NCI-H345 treated with DMSO at 0.1 percent for 48 hours (cell line): ENCODE results near the gene MBD1.
"Not testable (repeated sequence)": the region's sequence is repeated elsewhere in the genome, so short reads cannot be mapped to it uniquely, and the experiment has no call there.

Experiments
- DNase-seq: peaks from one replicate; lab custom pipeline; 2025; ENCODE audit not compliant: unreplicated experiment; lab: John Stamatoyannopoulos, UW

MBD1 gene

GRCh38 chr18:50281295-50281971, at the start of gene MBD1:
MBD1 (minus strand) TSS chr18:50281523; CDS start chr18:50279992, 1,531 bp downstream.
- peak; percentile 96 for DNase-seq

DNA sequence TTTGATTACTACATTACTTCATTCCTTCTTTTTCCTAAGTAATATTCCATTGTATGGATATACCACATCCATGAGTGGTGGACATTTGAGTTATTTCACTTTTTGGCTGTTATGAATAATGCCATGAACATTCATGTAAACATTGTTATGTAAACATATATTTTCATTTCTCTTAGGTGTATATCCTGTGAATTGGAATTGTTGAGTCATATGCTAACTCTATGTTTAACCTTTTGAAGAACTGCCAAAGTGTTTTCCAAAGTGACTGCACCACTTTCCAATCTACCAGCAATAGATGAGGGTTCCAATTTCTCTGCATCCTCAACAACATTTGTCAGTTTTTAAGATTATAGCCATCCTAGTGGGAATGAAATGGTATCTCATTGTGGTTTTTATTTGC, 48.9 kb upstream of the MBD1 start:
- DNase-seq, result no peak

- DNase-seq, result no peak
These were observed 46.7 kb upstream of the MBD1 start for GRCh38 chr18:50327983-50328382.

- DNase-seq, result no peak
These were observed 39.4 kb upstream of the MBD1 start for GRCh38 chr18:50320719-50321118.

DNA sequence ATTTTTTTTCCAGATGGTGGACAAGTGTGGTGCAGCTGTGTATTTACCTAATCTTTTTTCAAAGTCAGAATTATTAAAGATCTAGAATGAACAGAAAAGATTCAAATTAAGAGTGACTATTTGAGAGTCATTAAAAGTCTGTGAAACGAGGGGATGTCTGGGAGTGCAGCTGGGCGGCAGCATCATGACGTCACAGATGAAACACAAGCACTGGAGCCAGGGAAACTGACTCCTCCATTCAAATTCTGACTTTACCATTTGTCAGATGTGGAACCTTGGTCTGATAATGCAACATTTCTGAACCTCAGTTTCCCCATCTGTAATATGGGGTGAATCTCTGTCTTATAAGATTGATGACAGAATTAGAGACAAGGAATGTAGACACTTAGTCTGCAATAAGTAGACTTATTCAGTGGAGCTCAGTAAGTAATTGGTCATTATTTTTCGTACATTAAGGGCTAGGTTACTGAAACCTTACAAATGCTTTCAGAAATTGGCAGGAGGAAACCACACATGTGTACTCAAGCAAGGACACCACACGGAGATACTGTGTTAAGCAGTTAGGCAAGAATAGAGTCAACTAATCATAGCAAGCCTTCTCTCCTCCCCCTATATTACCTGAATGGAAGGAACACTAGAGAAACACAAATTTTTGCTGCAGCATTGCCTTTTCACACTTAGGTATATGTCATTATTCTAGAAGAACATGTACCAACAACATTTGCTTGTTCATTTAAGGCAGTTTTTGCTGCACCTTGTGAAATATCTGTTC, 34.0 kb upstream of the MBD1 start:
- no peak for DNase-seq

DNA sequence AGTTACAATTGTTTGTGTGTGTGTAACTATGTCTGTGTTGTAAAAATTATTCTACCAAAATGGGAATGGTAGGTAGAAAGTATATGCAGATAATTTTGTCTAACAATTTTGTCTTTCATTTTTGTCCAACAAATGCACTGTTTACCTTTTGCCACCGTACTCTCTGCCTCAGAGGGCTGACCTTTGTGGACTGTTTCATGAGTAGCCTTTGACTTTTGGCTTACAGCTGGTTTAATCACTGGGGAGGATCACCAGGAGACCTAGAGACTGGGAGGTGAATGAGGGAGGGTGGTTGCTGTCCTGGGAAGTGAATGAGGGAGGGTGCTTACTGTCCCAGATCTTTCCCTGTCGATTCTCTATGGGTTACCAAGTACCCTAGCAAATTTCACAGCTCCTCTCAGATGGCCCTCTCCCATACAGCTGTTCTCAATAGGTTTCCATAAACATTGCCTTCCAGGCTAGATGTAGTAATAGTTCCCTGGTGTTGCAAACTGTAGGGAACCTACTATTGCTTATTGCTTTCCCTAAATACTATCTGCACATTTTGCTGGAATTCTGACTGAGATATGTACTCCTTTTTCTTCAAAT, 32.6 kb upstream of the MBD1 start:
- DNase-seq, result no peak

GRCh38 chr18:50313031-50313607, 31.8 kb upstream of the MBD1 start:
- DNase-seq, result no peak

DNA sequence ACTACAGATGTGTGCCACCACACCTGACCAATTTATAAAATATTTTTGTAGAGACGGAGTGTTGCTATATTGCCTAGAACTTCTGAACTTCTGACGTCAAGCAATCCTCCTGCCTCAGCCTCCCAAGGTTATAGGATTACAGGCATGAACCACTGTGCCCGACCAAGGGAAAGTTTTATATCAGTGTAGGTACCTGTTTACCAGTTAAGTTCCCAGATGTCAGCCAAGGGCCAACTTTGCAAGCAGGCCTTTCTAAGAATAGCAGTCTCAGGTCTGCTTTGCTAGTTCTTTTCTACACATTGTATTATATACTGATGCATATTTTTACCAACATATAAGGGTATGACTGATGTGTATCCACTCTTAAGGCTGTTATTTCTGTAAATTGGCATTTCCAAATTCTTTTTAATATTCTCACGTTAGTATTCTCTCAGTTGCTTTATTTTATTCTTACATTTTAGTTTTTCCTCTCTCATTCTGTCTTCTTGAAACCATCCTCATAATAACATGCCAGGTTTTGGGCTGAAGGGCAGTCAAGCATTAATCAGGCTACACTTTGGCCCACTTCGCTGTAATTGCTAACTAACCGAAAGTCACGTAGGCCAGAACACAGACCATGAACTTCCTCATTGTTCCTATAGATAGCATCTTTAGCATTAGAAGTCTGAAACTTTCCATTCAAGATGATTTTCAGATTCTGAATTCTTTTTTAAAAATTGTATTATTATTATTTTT, 31.1 kb upstream of the MBD1 start:
- no peak for DNase-seq

GRCh38 chr18:50311650-50312049, 30.3 kb upstream of the MBD1 start:
- no peak for DNase-seq

- DNase-seq, result no peak
These were observed 28.8 kb upstream of the MBD1 start for GRCh38 chr18:50310080-50310479.

- DNase-seq, result not testable (repeated sequence)
These were observed 27.5 kb upstream of the MBD1 start for GRCh38 chr18:50308851-50309250.

GRCh38 chr18:50307738-50308470, 26.6 kb upstream of the MBD1 start:
- DNase-seq, result peak; percentile 91

DNA sequence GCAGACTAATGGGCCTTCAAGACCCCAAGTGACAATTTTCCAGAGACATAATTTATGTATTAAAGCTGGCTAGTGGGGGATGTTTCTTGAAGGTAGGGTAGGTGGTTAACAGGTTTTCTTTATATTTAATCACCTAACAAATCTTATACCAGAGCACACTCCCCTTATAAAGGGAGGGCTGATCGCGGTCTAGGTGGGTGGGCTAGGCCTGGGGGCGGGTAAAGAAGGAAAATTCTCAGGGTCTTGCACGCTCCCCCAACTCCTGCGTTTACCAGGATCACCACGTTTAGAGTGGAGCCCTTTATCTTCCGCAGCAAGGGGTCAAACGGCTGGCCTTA, 26.0 kb upstream of the MBD1 start:
- DNase-seq, result no peak

GRCh38 chr18:50306944-50307343, 25.6 kb upstream of the MBD1 start:
- no peak for DNase-seq

GRCh38 chr18:50301074-50301473, 19.8 kb upstream of the MBD1 start:
- DNase-seq, result no peak

- no peak for DNase-seq
These were observed 18.5 kb upstream of the MBD1 start for GRCh38 chr18:50299626-50300388.

GRCh38 chr18:50298443-50299284, 17.3 kb upstream of the MBD1 start:
- no peak for DNase-seq

DNA sequence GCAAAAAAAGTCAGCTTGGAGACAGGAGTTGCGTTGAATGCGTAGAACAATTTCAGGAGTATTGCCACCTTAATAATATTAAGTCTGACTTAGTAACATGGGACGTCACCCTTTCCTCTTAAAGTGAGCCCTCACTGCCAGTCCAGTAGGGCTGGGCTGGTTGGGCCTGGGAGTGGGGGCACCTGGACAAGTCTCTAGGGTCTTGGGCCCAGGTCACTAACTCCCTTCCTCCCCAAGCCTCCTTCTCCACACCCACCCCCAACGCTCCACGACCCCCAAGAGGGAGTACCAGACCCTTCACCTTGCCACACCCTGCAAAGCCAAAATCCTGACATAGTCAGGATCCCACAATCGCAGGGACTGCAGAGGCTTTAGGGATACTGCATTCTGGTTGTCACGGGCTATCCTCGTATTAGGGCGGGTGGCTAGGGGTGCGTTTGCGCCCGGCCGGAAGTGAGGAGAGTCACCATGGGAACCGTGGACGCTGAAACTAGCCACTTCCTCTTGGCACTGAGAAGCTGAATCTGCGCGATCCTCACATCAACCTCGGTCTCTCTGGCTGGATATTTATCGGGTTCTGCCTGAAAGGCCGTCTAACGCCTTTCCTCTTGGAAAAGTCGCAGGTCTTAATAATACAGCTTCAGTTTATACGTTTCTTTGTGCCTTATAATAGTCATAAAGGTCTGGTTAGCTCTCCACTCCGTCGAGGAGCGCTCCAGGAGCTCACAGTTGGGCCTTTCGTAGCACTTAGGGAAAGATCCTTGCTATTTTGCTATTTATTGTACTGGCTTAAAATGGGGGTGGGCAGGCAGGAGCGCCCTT, 16.5 kb upstream of the MBD1 start:
- DNase-seq, result peak; percentile 51
